GM13977 (cell line): ENCODE data around the gene GAS2L2.

Experiments used
- DNase-seq: peaks from one replicate; pipeline ENCODE4 v3.0.0; 2012; ENCODE audit warnings: low spot score
- in situ Hi-C: fragments of 300-500 bp; cut with MboI; formaldehyde crosslinking; loops from one replicate; pipeline ENCODE4 v1.12.0; 2022; ENCODE audit warnings: low sequenced_read_pairs, low pct_unique_long_range_greater_than_20kb, mixed read lengths, inconsistent platforms; ENCODE audit not compliant: unreplicated experiment
- TF ChIP-seq, protein P1 (sequence below): IDR thresholded peaks from 2 replicates; pipeline ENCODE4 v1.5.1; 2012; ENCODE audit warnings: mild to moderate bottlenecking, control low read depth; ENCODE audit not compliant: insufficient read depth; ENCODE audit errors: extremely low read depth, missing control alignments

GAS2L2 gene

DNA sequence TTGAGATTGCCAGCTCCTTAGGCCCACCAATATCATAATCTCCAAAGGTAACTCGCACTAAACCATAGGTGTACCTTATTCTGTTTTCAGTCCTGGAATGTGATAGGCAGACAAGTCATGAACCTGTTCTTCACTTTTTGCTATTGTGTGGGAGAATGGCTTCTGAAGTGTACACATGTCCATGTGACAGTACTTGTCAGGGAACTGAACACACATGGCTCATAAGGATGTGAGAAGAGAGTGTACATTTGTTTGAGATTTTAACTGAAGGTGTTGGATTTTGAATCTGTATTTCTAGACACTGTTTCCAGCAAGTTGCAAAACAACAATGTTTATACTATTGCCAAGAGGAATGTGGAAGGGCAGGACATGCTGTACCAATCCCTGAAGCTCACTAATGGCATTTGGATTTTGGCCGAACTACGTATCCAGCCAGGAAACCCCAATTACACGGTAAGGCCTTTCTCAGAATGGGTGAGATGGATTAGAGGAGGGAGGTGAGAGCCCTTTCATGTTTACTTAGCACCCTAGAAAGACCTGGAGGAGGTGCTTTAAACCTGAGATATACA, 36.1 kb downstream of the GAS2L2 start:
- no peak for DNase-seq
- TF ChIP-seq, protein P1, sequence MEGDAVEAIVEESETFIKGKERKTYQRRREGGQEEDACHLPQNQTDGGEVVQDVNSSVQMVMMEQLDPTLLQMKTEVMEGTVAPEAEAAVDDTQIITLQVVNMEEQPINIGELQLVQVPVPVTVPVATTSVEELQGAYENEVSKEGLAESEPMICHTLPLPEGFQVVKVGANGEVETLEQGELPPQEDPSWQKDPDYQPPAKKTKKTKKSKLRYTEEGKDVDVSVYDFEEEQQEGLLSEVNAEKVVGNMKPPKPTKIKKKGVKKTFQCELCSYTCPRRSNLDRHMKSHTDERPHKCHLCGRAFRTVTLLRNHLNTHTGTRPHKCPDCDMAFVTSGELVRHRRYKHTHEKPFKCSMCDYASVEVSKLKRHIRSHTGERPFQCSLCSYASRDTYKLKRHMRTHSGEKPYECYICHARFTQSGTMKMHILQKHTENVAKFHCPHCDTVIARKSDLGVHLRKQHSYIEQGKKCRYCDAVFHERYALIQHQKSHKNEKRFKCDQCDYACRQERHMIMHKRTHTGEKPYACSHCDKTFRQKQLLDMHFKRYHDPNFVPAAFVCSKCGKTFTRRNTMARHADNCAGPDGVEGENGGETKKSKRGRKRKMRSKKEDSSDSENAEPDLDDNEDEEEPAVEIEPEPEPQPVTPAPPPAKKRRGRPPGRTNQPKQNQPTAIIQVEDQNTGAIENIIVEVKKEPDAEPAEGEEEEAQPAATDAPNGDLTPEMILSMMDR = no peak
- in situ Hi-C loops = no loop called here

DNA sequence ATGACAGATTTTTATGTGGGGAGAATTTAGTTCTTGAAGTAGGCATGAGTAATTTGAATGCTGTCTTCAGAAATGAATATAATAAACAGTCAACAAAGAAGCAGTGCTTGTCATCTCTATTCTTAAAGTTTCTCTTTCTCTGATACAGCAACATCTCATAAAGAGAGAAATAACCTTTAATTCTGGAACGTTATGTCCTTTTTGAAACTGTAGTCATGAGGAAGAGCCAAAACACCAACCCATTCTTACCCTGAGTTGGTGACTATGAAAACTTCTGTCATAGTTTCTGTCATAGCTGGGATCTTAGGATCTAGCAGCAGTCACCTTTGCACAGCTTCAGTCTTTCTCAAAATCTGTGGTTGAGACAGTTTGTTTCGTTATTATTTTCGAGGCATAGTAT, 36.9 kb downstream of the GAS2L2 start:
- in situ Hi-C loops = no loop called here
- DNase-seq = no peak
- TF ChIP-seq, protein P1 = no peak

DNA sequence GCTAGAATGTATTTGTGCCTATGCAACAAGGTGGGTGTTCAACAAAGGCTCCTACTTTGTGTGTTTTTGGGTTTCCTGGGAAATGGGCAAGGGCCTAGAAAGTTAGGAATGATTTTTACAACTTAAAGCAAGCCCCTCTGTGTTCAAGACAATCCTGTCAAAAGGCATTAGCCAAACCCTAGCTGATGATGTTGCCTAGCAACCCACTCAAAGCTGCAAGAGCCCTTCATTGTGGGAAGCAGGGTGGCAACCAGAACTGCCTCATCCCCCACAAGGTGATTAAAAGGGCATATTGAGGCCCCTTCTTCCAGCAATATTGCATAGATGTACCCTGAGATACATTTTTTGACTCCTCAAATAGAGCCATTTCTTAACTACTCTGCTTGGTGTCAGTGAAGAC, 37.6 kb downstream of the GAS2L2 start:
- in situ Hi-C loops = no loop called here
- TF ChIP-seq, protein P1 = no peak
- no peak for DNase-seq

DNA sequence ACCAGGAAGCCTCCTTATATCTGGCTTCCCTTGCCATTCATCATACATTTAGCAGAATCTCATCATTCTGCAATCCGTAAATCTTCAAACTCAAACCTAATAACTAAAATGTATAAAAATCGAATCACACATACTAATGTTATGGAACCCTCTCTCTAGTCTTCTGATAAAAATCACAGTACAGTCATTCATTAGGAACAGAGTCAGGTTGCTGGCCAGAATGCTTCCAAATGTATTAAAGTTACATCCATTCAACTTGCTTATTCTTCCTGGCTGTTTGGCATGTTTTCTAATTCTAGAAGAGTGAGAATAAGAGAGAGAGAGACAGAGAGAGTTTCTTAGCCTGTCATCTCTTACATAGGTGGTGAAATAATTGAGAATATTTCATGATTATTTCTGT, 38.1 kb downstream of the GAS2L2 start:
- in situ Hi-C loops = no loop called here
- TF ChIP-seq, protein P1 = no peak
- DNase-seq = no peak

DNA sequence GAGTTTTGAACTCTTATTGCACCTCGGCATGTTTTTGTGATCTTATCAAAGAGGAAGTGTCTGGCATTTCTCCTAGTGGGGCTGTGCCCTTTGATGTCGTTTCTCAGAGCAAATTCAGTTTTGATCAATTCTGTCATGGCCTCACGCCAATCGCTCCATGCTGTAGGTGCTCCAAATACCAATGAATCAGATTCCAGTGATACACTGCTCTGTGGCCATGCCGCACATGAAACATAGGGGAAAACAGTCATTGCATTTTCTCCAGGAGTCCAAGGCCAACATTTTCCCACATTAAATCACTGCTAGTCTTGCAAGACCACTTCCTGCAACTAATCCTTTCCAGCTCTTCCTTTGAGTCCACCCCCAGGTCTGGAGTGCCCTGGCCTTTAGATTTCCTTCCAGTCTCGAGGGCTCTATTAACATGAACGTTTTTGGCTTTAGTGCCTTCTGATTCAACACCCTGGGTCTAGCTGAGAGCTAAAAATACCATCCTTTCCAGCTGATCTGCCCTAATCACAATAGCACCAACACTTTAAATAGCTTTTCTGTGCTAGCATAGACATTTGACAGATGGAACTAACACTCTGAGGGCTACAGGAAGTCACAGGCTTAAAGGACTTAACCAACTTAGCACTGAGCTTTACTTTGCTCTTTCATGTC, 39.8 kb downstream of the GAS2L2 start:
- no peak for DNase-seq
- TF ChIP-seq, protein P1 = no peak
- in situ Hi-C loops = no loop called here

DNA sequence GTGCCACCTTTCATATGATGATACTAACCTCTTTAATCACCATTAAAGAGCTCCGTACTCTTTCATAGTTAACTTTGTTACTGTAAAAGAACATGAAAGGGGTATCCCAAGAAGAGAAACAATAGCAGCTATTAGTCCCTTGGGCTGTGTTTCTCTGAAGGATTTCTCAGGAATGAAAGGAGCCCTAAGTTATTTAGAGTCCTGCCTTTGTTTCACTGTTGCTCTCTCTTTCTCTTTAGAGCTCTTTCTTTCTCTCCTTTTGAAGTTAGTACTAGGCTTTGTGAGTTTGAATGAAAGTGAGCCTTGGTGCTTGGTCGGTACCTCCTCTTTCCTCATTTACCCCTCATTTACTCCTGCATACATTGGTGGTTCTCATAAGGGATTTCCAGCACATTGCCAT, 42.1 kb downstream of the GAS2L2 start:
- no peak for DNase-seq
- TF ChIP-seq, protein P1 = no peak
- in situ Hi-C loops = no loop called here
